ENCODE results near the gene NAGK.

The NAGK gene

GRCh38 chr2:71117063-71117462 is 48.6 kb downstream of the NAGK start:
- DNase-seq: no peak

- no peak for DNase-seq
Measured at GRCh38 chr2:71120195-71120594, 51.7 kb downstream of the NAGK start.

- DNase-seq: no peak
Measured at GRCh38 chr2:71121479-71121878, 53.0 kb downstream of the NAGK start.

- DNase-seq: no peak
Measured at GRCh38 chr2:71122387-71123298, 54.2 kb downstream of the NAGK start.

- DNase-seq: no peak
Measured at GRCh38 chr2:71125506-71126294, 57.3 kb downstream of the NAGK start.

- no peak for DNase-seq
Measured at GRCh38 chr2:71126957-71127356, 58.5 kb downstream of the NAGK start.

All from stimulated activated CD8-positive, alpha-beta memory T cell treated with anti-CD3 and anti-CD28 coated beads, Interleukin-4, amount 100 ng/mL, for 48 hours (primary cell).